SK-N-SH treated with all-trans-retinoic acid at 6 μM for 48 hours (cell line): Measurements from ENCODE around the gene ANKRD18A.

ENCODE experiments used
- ATAC-seq: fragments of 200-7000 bp; cut with Tn5 transposase; 3 replicates; pipeline ENCODE4 v1.9.1; 2020; ENCODE audit warnings: mild to moderate bottlenecking, moderate library complexity
- BACH2 ChIP-seq: fragments of 250-450 bp; sonication (Bioruptor Pico); IDR thresholded peaks from 2 replicates; pipeline ENCODE4 v1.9.0; 2021; ENCODE audit warnings: mild to moderate bottlenecking, borderline replicate concordance
- CREB5 ChIP-seq: fragments of 250-450 bp; sonication (Bioruptor Pico); IDR thresholded peaks from 2 replicates; pipeline ENCODE4 v1.5.1; 2020; ENCODE audit warnings: low read depth, mild to moderate bottlenecking, moderate library complexity
- CSDC2 ChIP-seq: fragments of 250-450 bp; sonication (Bioruptor Pico); IDR thresholded peaks from 2 replicates; pipeline ENCODE4 v1.5.0; 2020; ENCODE audit warnings: mild to moderate bottlenecking, moderate library complexity
- CSRNP3 ChIP-seq: fragments of 250-450 bp; sonication (Bioruptor Pico); IDR thresholded peaks from 2 replicates; pipeline ENCODE4 v1.5.1; 2021; ENCODE audit warnings: mild to moderate bottlenecking, moderate library complexity
- ESRRG ChIP-seq: fragments of 250-450 bp; sonication (Bioruptor Pico); IDR thresholded peaks from 2 replicates; pipeline ENCODE4 v1.6.1; 2021; ENCODE audit warnings: mild to moderate bottlenecking
- GLIS3 ChIP-seq: fragments of 250-450 bp; sonication (Bioruptor Pico); IDR thresholded peaks from 2 replicates; pipeline ENCODE4 v1.5.0; 2020; ENCODE audit warnings: mild to moderate bottlenecking, moderate library complexity
- ISL1 ChIP-seq: fragments of 250-450 bp; sonication (Bioruptor Pico); IDR thresholded peaks from 2 replicates; pipeline ENCODE4 v2.1.2; 2022; ENCODE audit warnings: mild to moderate bottlenecking, moderate library complexity
- OSR1 ChIP-seq: fragments of 250-450 bp; sonication (Bioruptor Pico); IDR thresholded peaks from 2 replicates; pipeline ENCODE4 v1.8.0; 2022; ENCODE audit warnings: moderate library complexity, mild to moderate bottlenecking, inconsistent platforms
- POU6F1 ChIP-seq: fragments of 250-450 bp; sonication (Bioruptor Pico); IDR thresholded peaks from 2 replicates; pipeline ENCODE4 v1.8.0; 2021; ENCODE audit warnings: low read depth, mild to moderate bottlenecking, moderate library complexity, borderline replicate concordance
- PPARA ChIP-seq: fragments of 250-450 bp; sonication (Bioruptor Pico); IDR thresholded peaks from 2 replicates; pipeline ENCODE4 v1.5.0; 2020; ENCODE audit warnings: mild to moderate bottlenecking, borderline replicate concordance
- RARB ChIP-seq: fragments of 250-450 bp; sonication (Bioruptor Pico); IDR thresholded peaks from 2 replicates; pipeline ENCODE4 v1.8.0; 2021; ENCODE audit warnings: mild to moderate bottlenecking, moderate library complexity
- SNAI2 ChIP-seq: fragments of 250-450 bp; sonication (Bioruptor Pico); IDR thresholded peaks from 2 replicates; pipeline ENCODE4 v1.5.0; 2020; ENCODE audit warnings: mild to moderate bottlenecking, moderate library complexity
- TCF4 ChIP-seq: fragments of 250-450 bp; sonication (Bioruptor Pico); IDR thresholded peaks from 2 replicates; pipeline ENCODE4 v1.8.0; 2021; ENCODE audit warnings: mild to moderate bottlenecking, moderate library complexity, borderline replicate concordance
- TOX ChIP-seq: fragments of 250-450 bp; sonication (Bioruptor Pico); IDR thresholded peaks from 2 replicates; pipeline ENCODE4 v1.8.0; 2021; ENCODE audit warnings: mild to moderate bottlenecking, moderate library complexity, borderline replicate concordance
- TSHZ2 ChIP-seq: fragments of 250-450 bp; sonication (Bioruptor Pico); IDR thresholded peaks from 2 replicates; pipeline ENCODE4 v1.5.0; 2020; ENCODE audit warnings: mild to moderate bottlenecking, moderate library complexity
- ZC3H10 ChIP-seq: fragments of 250-450 bp; sonication (Bioruptor Pico); IDR thresholded peaks from 2 replicates; pipeline ENCODE4 v1.5.1; 2021; ENCODE audit warnings: mild to moderate bottlenecking, moderate library complexity
- ZFP3 ChIP-seq: fragments of 250-450 bp; sonication (Bioruptor Pico); IDR thresholded peaks from 2 replicates; pipeline ENCODE4 v1.5.0; 2020; ENCODE audit warnings: mild to moderate bottlenecking, moderate library complexity
- ZNF565 ChIP-seq: fragments of 450-650 bp; formaldehyde crosslinking; conservative IDR thresholded peaks from 2 replicates; pipeline ENCODE4 v1.5.0; 2020; ENCODE audit warnings: low read depth, mild to moderate bottlenecking, moderate library complexity
- ZNF70 ChIP-seq: fragments of 450-650 bp; formaldehyde crosslinking; IDR thresholded peaks from 2 replicates; pipeline ENCODE4 v1.5.0; 2020; ENCODE audit warnings: mild to moderate bottlenecking, moderate library complexity
- ZNF8 ChIP-seq: fragments of 450-650 bp; formaldehyde crosslinking; IDR thresholded peaks from 2 replicates; pipeline ENCODE4 v1.5.0; 2020; ENCODE audit warnings: mild to moderate bottlenecking, moderate library complexity

Gene ANKRD18A

GRCh38 chr9:38622288-38622674 is 1.9 kb upstream of the ANKRD18A start:
- no peak for ATAC-seq
- TF ChIP-seq ZNF565 (CRISPR knock-in tag): no peak
- no peak for TF ChIP-seq GLIS3 (CRISPR knock-in tag)
- TF ChIP-seq ZC3H10 (CRISPR knock-in tag): no peak
- TF ChIP-seq POU6F1: no peak
- no peak for TF ChIP-seq CSDC2 (CRISPR knock-in tag)
- TF ChIP-seq BACH2 (CRISPR knock-in tag): no peak
- no peak for TF ChIP-seq RARB
- TF ChIP-seq PPARA (CRISPR knock-in tag): no peak
- no peak for TF ChIP-seq ZNF70
- TF ChIP-seq CREB5 (CRISPR knock-in tag): no peak
- no peak for TF ChIP-seq ESRRG (CRISPR knock-in tag)
- TF ChIP-seq ZFP3 (CRISPR knock-in tag): no peak
- no peak for TF ChIP-seq TCF4 (CRISPR knock-in tag)
- TF ChIP-seq CSRNP3 (CRISPR knock-in tag): no peak
- TF ChIP-seq TOX (CRISPR knock-in tag): no peak
- no peak for TF ChIP-seq ZNF8
- no peak for TF ChIP-seq OSR1 (CRISPR knock-in tag)
- no peak for TF ChIP-seq SNAI2 (CRISPR knock-in tag)

GRCh38 chr9:38621434-38622287 is 1.3 kb upstream of the ANKRD18A start:
- peak; percentile 46 for ATAC-seq
- TF ChIP-seq SNAI2 (CRISPR knock-in tag) (no peak), TCF4 (CRISPR knock-in tag) (no peak), OSR1 (CRISPR knock-in tag) (no peak), ZFP3 (CRISPR knock-in tag) (no peak), TOX (CRISPR knock-in tag) (no peak), CSRNP3 (CRISPR knock-in tag) (no peak)

GRCh38 chr9:38619556-38620447 is 594 bp downstream of the ANKRD18A start:
- ATAC-seq: peak; percentile 16
- no peak for TF ChIP-seq TOX (CRISPR knock-in tag)
- TF ChIP-seq ISL1 (CRISPR knock-in tag): no peak
- no peak for TF ChIP-seq CREB5 (CRISPR knock-in tag)
- TF ChIP-seq TCF4 (CRISPR knock-in tag): no peak
- TF ChIP-seq TSHZ2 (CRISPR knock-in tag): no peak
- no peak for TF ChIP-seq BACH2 (CRISPR knock-in tag)
- no peak for TF ChIP-seq ZNF70
- TF ChIP-seq OSR1 (CRISPR knock-in tag): no peak
- TF ChIP-seq CSDC2 (CRISPR knock-in tag): no peak
- TF ChIP-seq ZNF8: no peak
- no peak for TF ChIP-seq CSRNP3 (CRISPR knock-in tag)
- no peak for TF ChIP-seq ZNF565 (CRISPR knock-in tag)
- TF ChIP-seq PPARA (CRISPR knock-in tag): no peak
